DOHH2 (cell line): ENCODE results near the gene C6orf47.

Experiments
- CTCF ChIP-seq: fragments of 200-600 bp; sonication (generic); IDR thresholded peaks from one replicate; pipeline ENCODE4 v1.5.1; 2014; ENCODE audit warnings: antibody characterized with exemption, mild to moderate bottlenecking, low read depth, low read length; ENCODE audit not compliant: poor library complexity, severe bottlenecking
- EZH2phosphoT487 ChIP-seq: fragments of 200-600 bp; sonication (generic); IDR thresholded peaks from 2 replicates; pipeline ENCODE4 v1.6.1; 2017; ENCODE audit warnings: borderline replicate concordance, mild to moderate bottlenecking, antibody characterized with exemption, low read length, moderate library complexity, mixed read lengths

- TF ChIP-seq CTCF = no peak
- no peak for TF ChIP-seq EZH2phosphoT487
Measured at GRCh38 chr6:31636698-31637596, 23.6 kb downstream of the C6orf47 start.
